Left hindlimb (tissue), 1 donor: Measurements from ENCODE around the gene SCUBE1.

Source experiments
- DNase-seq: peaks from one replicate; pipeline ENCODE4 v3.0.0-alpha.2; 2018

The SCUBE1 gene

GRCh38 chr22:43150731-43151206 is 192.4 kb downstream of the SCUBE1 start:
- DNase-seq, result no peak

GRCh38 chr22:43148581-43148980 is 194.6 kb downstream of the SCUBE1 start:
- no peak for DNase-seq

- DNase-seq, result no peak
Observed at GRCh38 chr22:43147821-43148220, 195.4 kb downstream of the SCUBE1 start.
